NCI-H345 (cell line): ENCODE measurements around the gene DUSP15.
"Not testable (repeated sequence)": the region's sequence is repeated elsewhere in the genome, so short reads cannot be mapped to it uniquely, and the experiment has no call there.

Experiments used
- DNase-seq: peaks from one replicate; lab custom pipeline; 2025; lab: John Stamatoyannopoulos, UW

The DUSP15 gene

GRCh38 chr20:31822421-31823330, 47.7 kb downstream of the DUSP15 start:
- DNase-seq = peak; percentile 79

GRCh38 chr20:31821427-31821826, 48.9 kb downstream of the DUSP15 start:
- DNase-seq = no peak

GRCh38 chr20:31820228-31820627, 50.1 kb downstream of the DUSP15 start:
- no peak for DNase-seq

DNA sequence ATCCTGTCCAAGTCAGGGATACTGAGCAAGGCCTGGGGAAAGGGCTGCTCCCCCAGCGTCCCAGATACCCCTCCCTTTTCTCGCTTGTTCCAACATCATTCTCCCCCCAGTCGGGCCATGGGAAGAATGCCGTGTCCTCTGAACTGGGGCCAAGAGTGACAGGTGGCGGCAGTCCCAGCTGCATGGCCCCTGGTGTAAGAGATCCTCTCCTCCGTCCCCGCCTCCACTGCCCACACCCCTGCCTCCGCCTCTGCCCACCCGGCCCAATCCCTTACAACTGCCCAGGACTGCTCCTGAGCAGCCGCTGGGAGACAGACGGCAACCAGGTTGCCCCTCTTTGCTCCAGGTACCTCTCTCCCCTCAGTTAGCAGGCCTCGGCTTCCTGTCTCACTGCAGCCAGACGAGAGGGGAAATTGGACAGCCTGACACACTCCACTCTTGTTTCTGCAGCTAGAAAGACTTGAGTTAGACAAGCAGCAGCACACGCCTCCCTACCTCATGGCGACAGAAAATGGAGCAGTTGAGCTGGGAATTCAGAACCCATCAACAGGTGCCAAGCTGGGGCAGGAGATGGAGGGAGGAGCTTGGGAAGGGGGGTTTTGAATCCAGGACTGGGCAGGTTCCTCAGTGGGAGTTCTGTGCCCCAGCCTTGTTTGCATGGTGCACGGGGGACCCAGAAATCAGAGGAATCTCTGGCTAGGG, 51.1 kb downstream of the DUSP15 start, which contains the start of gene MYLK2:
MYLK2 (plus strand) TSS at position 274 of the 702 bp plus-strand sequence; CDS start at position 499, 225 bp downstream.
- no peak for DNase-seq

DNA sequence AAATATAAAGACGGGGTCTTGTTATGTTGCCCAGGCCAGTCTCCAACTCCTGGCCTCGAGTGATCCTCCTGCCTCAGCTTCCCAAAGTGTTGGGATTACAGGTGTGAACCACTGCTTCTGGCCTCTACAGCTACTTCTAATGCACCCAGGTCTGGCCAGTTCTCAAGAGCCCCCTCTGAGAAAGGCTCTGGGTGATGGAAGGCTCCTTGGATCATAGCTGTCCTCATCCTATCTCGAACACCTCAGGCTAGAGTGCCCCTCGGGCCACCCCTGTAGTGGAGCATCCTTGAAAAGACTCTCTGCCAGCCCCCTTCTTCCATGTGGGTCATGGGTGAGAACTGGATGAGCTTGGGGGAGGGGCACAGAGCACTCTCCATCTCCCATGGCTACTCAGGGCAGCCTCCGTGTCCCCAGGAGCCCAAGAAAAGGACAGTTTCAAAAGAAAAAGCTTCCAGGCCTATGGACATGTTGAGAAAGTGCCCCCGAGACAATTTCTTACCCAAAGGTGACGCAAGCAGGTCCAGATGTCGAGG, 51.9 kb downstream of the DUSP15 start:
- DNase-seq = no peak

DNA sequence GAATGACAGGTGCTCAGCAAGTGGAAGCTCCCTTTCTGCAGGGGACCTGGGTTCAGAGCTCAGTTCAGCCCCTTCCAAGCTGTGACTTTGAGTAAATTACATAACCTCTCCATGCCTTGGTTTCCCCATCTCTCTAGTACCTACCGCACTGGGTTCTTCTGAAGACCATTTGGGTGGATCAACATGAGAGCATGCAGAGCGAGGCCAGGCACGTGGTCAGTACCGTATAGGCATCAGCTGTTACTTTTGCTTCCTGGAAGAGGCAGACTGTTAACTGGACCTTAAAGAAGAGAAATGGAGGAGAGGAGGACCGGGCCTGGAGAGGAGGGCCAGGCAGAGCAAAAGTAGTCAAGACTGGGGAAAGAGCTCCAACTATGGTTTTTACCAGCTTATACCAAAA, 52.9 kb downstream of the DUSP15 start:
- no peak for DNase-seq

DNA sequence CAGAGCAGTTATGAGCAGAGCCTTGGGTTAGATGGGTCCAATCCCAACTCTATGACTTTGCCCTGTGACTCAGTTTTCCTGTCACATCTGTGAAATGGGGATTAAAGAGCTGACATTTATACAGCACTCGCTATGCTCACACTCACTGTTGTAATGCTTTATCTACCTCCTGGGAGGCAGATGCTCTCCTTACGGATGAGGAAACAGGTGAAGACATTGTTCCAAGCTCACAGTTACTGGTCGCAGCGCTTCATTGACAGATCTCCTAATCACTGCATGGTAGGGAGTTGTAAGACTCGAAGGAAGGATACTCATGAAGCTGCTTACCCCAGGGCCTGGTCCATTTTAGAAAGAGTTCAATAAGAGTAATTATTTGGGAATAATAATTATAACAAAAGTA, 54.1 kb downstream of the DUSP15 start:
- DNase-seq = no peak

GRCh38 chr20:31815408-31816188, 54.7 kb downstream of the DUSP15 start:
- DNase-seq = no peak

DNA sequence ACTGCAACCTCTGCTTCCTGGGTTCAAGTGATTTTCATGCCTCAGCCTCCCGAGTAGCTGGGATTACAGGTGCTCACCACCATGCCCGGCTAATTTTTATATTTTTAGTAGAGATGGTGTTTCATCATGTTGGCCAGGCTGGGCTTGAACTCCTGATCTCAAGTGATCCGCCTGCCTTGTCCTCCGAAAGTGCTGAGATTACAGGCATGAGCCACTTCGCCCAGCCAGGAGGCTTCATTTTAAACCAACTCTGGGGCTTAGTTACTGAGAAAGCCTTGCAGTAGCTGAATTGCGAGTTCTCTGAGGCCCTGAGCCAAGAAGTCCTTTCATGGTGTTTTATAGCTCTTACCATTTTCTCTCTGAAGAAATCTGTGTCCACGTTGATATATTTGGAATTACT, 56.2 kb downstream of the DUSP15 start:
- not testable (repeated sequence) for DNase-seq

DNA sequence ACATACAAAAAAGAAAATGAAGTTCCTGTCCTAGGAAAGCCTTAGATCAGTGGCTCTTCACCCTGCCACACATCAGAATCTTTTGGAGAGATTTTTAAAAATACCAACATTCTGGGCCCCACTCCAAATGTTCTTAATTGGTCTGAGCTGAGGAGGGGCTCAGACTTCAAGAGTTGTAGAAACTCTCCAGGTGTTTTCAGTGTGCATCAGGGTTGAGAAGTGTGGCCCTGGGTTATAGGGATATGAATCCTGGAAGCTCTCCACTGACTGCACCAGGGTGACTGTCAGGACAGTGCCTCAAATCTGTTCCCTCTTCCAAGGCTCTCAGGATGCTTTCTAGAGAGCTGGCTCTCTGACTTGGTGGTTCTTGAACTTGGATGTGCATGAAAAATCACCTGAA, 56.7 kb downstream of the DUSP15 start:
- no peak for DNase-seq

- no peak for DNase-seq
Observed at GRCh38 chr20:31811796-31812728, 58.3 kb downstream of the DUSP15 start.

DNA sequence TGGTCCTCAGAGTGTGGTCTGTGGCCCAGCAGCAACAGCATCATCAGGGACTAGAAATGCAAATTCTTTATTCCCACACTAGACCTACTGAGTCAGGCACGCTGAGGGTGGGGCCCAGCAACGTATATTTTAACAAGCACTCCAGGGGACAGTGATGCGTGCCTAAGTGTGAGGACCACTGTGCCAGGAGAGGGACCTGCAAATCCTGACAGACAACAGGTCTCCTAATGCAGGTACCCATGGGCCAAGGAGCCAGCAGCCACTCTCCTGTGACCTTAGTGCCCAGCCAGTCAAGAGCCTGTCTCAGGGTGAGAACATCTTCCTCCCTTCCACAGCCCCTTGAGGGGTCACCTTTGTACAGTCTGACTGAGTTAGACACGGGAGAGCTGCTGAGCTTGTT, 59.1 kb downstream of the DUSP15 start:
- no peak for DNase-seq
